ENCODE measurements around the gene LOXL4.

LOXL4 gene

GRCh38 chr10:98205351-98205750 is 62.6 kb downstream of the LOXL4 start:
- peaks cover 7% of the 10 kb centered on the region; the same call in 1 of the 2 replicates for H4K20me1 ChIP-seq (ENCODE audit: insufficient read depth, low read length)
- TF ChIP-seq, protein P1, sequence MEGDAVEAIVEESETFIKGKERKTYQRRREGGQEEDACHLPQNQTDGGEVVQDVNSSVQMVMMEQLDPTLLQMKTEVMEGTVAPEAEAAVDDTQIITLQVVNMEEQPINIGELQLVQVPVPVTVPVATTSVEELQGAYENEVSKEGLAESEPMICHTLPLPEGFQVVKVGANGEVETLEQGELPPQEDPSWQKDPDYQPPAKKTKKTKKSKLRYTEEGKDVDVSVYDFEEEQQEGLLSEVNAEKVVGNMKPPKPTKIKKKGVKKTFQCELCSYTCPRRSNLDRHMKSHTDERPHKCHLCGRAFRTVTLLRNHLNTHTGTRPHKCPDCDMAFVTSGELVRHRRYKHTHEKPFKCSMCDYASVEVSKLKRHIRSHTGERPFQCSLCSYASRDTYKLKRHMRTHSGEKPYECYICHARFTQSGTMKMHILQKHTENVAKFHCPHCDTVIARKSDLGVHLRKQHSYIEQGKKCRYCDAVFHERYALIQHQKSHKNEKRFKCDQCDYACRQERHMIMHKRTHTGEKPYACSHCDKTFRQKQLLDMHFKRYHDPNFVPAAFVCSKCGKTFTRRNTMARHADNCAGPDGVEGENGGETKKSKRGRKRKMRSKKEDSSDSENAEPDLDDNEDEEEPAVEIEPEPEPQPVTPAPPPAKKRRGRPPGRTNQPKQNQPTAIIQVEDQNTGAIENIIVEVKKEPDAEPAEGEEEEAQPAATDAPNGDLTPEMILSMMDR (IDR thresholded peaks at IDR 0.05; ENCODE audit: borderline replicate concordance, extremely low read depth, low read length, poor library complexity, severe bottlenecking), result no peak
- no peak for TF ChIP-seq EZH2 (IDR thresholded peaks at IDR 0.05; ENCODE audit: borderline replicate concordance, low read depth, low read length, severe bottlenecking)
- no peaks in the 10 kb centered on the region for H3K4me1 ChIP-seq (ENCODE audit: insufficient read depth, low read length)
- H3K27ac ChIP-seq (ENCODE audit: low read length), result no peak overlapping the region
- ATAC-seq (ENCODE audit: insufficient read depth, low read depth) (no peak), DNase-seq (no peak)
- no peaks in the 10 kb centered on the region for H3K27me3 ChIP-seq (ENCODE audit: insufficient read depth, low read length, poor library complexity)
- H3K4me2 ChIP-seq (ENCODE audit: insufficient read depth, low read length), result no peak overlapping the region
- peaks cover 11% of the 10 kb centered on the region; the same call in 1 of the 2 replicates for H3K79me2 ChIP-seq (ENCODE audit: insufficient read depth, low read length)
- H3K4me3 ChIP-seq (ENCODE audit: low read depth in 1 of 2, low read length in 2 of 2), result no peak overlapping the region
- no peak overlapping the region for H3K9ac ChIP-seq (ENCODE audit: low read depth, low read length)
- no peaks in the 10 kb centered on the region for H3K9me3 ChIP-seq (ENCODE audit: insufficient read depth, low read length, severe bottlenecking)
- peaks cover 32% of the 10 kb centered on the region for H3K36me3 ChIP-seq (ENCODE audit: insufficient read depth, low read length)
- H2AFZ ChIP-seq (ENCODE audit: low read depth, low read length), result no peak overlapping the region

DNA sequence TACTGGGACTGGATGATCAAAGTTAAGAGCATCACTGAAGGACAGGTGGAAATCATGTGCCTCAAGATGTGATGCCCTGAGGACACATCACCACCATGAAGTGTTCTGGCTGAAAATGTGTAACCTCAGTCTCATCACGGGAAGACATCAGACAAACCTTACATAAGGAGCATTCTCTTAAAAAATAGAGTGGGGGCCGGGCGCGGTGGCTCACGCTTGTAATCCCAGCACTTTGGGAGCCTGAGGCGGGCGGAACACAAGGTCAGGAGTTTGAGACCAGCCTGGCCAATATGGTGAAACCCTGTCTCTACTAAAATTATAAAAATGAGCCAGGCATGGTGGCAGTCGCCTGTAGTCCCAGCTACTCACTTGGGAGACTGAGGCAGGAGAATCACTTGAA is 65.6 kb downstream of the LOXL4 start:
- Histone ChIP-seq H3K4me2 (ENCODE audit: insufficient read depth, low read length) (no peak overlapping the region), H3K27me3 (ENCODE audit: insufficient read depth, low read length, poor library complexity) (no peaks in the 10 kb centered on the region), H4K20me1 (ENCODE audit: insufficient read depth, low read length) (peaks cover 7% of the 10 kb centered on the region; the same call in 1 of the 2 replicates), H3K4me1 (ENCODE audit: insufficient read depth, low read length) (no peaks in the 10 kb centered on the region), H2AFZ (ENCODE audit: low read depth, low read length) (no peak overlapping the region), H3K79me2 (ENCODE audit: insufficient read depth, low read length) (peaks cover 11% of the 10 kb centered on the region; the same call in 1 of the 2 replicates), H3K9me3 (ENCODE audit: insufficient read depth, low read length, severe bottlenecking) (no peaks in the 10 kb centered on the region), H3K27ac (ENCODE audit: low read length) (no peak overlapping the region), H3K4me3 (ENCODE audit: low read depth in 1 of 2, low read length in 2 of 2) (no peak overlapping the region), H3K36me3 (ENCODE audit: insufficient read depth, low read length) (peaks cover 3% of the 10 kb centered on the region; the same call in 1 of the 2 replicates), H3K9ac (ENCODE audit: low read depth, low read length) (no peak overlapping the region)
- ATAC-seq (ENCODE audit: insufficient read depth, low read depth) (no peak), DNase-seq (no peak)
- no peak for TF ChIP-seq EZH2 (IDR thresholded peaks at IDR 0.05; ENCODE audit: borderline replicate concordance, low read depth, low read length, severe bottlenecking)
- TF ChIP-seq, protein P1 (IDR thresholded peaks at IDR 0.05; ENCODE audit: borderline replicate concordance, extremely low read depth, low read length, poor library complexity, severe bottlenecking), result no peak

DNA sequence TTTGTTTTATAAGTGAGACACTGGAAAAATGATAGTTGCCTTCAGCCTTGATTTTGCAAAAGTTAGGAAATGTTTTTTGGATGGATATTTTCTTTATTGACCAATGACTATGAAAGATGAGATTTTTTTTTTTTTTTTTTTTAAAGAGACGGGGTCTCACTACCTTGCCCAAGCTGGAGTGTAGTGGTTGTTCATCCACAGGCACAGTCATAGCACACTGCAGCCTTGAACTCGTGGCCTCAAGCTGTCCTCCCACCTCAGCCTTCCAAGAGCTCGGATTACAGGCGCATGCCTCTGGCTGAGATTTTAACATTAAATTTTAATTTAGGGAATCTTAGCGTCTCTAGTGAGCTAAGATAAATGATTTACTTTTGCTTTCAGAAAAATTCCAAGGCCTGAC is 66.2 kb downstream of the LOXL4 start:
- Histone ChIP-seq H3K4me3 (ENCODE audit: low read depth in 1 of 2, low read length in 2 of 2) (no peak overlapping the region), H4K20me1 (ENCODE audit: insufficient read depth, low read length) (peaks cover 4% of the 10 kb centered on the region; the same call in 1 of the 2 replicates), H3K27me3 (ENCODE audit: insufficient read depth, low read length, poor library complexity) (no peaks in the 10 kb centered on the region), H3K36me3 (ENCODE audit: insufficient read depth, low read length) (no peaks in the 10 kb centered on the region), H3K4me1 (ENCODE audit: insufficient read depth, low read length) (no peaks in the 10 kb centered on the region), H3K9ac (ENCODE audit: low read depth, low read length) (no peak overlapping the region), H2AFZ (ENCODE audit: low read depth, low read length) (no peak overlapping the region), H3K27ac (ENCODE audit: low read length) (no peak overlapping the region), H3K9me3 (ENCODE audit: insufficient read depth, low read length, severe bottlenecking) (no peaks in the 10 kb centered on the region), H3K79me2 (ENCODE audit: insufficient read depth, low read length) (peaks cover 8% of the 10 kb centered on the region; the same call in 1 of the 2 replicates), H3K4me2 (ENCODE audit: insufficient read depth, low read length) (no peak overlapping the region)
- no peak for DNase-seq
- TF ChIP-seq EZH2 (IDR thresholded peaks at IDR 0.05; ENCODE audit: borderline replicate concordance, low read depth, low read length, severe bottlenecking), result no peak
- TF ChIP-seq, protein P1 (IDR thresholded peaks at IDR 0.05; ENCODE audit: borderline replicate concordance, extremely low read depth, low read length, poor library complexity, severe bottlenecking), result no peak
- ATAC-seq (ENCODE audit: insufficient read depth, low read depth), result no peak

Measured in DND-41 (cell line).